ENCODE measurements around the gene EIF3I. TPM values are rescaled to one million over a fixed set of nuclear protein-coding genes. Genes with fewer than 3 reads are reported as not detected.
A peak's percentile ranks its signal among the peaks of the same experiment; 100 is the strongest.

The EIF3I gene
- total RNA-seq, 4 donors from 2014 or later, result 128 to 189 (median 169) TPM

DNA sequence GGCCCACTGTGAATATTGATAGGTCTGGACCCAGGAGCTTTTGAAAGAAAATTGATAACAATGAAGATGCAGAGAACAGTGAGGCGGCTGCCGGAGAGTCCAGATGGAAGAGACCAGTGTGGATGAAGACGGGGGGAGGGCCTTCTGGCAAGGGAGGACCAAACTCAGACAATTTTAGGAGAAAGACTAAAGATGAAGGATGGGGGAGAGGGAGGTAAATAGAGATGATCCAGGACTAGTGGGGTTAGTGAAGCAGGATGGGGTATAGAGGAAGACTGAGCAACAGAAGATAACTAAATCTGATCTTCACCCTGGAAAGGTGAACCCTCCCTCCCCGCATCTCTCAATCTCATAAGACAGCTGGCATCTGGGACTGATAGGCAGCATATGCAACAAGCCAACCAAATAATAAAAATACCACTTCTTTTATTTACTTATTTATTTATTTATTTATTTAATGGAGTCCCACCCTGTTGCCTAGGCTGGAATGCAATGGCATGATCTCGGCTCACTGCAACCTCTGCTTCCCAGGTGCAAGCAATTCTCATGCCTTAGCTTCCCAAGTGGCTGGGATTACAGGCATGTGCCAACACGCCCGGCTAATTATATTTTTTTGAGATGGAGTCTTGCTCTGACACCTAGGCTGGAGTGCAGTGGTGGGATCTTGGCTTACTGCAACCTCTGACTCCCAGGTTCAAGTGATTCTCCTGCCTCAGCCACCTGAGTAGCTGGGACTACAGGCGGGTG, 10.5 kb downstream of the EIF3I start:
- H3K4me3 ChIP-seq (ENCODE audit: low read depth, poor library complexity, severe bottlenecking), result no peak overlapping the region
- no peak for TF ChIP-seq POLR2A (IDR thresholded peaks at IDR 0.05)
- TF ChIP-seq, protein P1, sequence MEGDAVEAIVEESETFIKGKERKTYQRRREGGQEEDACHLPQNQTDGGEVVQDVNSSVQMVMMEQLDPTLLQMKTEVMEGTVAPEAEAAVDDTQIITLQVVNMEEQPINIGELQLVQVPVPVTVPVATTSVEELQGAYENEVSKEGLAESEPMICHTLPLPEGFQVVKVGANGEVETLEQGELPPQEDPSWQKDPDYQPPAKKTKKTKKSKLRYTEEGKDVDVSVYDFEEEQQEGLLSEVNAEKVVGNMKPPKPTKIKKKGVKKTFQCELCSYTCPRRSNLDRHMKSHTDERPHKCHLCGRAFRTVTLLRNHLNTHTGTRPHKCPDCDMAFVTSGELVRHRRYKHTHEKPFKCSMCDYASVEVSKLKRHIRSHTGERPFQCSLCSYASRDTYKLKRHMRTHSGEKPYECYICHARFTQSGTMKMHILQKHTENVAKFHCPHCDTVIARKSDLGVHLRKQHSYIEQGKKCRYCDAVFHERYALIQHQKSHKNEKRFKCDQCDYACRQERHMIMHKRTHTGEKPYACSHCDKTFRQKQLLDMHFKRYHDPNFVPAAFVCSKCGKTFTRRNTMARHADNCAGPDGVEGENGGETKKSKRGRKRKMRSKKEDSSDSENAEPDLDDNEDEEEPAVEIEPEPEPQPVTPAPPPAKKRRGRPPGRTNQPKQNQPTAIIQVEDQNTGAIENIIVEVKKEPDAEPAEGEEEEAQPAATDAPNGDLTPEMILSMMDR (IDR thresholded peaks at IDR 0.05), result no peak
- 79 to 80% methylated on average over 8 of the region's 8 CpGs for WGBS, 2 donors
- intact Hi-C loops (cut with DNase I; ENCODE audit: low total_unique reads), result no loop called here
- DNase-seq (ENCODE audit: low spot score in 2 of 2), result no peak

DNA sequence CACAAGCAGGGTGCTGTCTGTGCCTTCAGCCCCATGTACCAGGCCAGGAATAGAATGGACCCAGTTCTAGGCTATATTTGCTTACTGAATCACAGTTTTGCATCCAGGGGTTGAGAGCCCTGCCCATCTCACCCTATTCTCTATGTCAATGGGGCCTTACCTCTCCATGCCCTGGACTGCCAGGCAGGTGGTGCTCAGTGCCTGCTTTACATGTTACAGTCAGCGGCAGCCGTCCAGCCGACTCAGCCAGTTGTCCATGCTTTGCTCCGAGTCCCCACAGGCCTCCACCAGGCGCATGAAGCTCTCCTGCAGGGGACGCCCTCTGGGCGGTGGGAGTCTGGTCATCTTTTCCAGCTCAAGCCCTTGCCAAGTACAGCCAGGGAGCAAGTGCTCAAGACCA, 12.6 kb downstream of the EIF3I start:
- no peak overlapping the region for H3K4me3 ChIP-seq (ENCODE audit: low read depth, poor library complexity, severe bottlenecking)
- no peak for DNase-seq (ENCODE audit: low spot score in 2 of 2)
- intact Hi-C loops (cut with DNase I; ENCODE audit: low total_unique reads), result no loop called here
- 90 to 91% methylated on average over 7 of the region's 7 CpGs for WGBS, 2 donors
- no peak for TF ChIP-seq POLR2A (IDR thresholded peaks at IDR 0.05)
- TF ChIP-seq, protein P1 (IDR thresholded peaks at IDR 0.05), result no peak

DNA sequence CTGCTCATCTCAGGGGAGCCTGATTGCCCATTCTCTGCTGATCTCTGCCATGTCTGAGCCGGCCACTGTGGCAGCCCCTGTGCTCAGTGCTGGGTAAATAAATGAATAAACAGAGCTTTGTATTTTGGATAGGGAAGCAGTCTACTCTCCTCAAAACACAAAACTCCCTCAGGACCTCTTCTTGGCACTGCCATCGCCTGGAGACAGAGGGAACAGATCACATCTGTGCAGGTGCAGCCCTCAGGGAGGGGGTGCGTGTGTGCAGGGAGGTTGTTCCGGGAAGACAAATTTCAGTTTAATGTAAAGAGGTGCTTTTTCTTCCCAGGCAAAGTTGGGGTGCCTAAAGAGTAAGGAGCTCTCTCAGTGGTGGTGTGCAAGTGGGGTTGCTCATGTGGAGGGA, 17.1 kb downstream of the EIF3I start:
- WGBS, 2 donors, result 45 to 54% methylated on average over 4 of the region's 4 CpGs
- TF ChIP-seq POLR2A (IDR thresholded peaks at IDR 0.05), result no peak
- TF ChIP-seq, protein P1 (IDR thresholded peaks at IDR 0.05), result no peak
- H3K4me3 ChIP-seq (ENCODE audit: low read depth, poor library complexity, severe bottlenecking), result no peak overlapping the region
- no peak for DNase-seq (ENCODE audit: low spot score in 2 of 2)
- intact Hi-C loops (cut with DNase I; ENCODE audit: low total_unique reads), result no loop called here

DNA sequence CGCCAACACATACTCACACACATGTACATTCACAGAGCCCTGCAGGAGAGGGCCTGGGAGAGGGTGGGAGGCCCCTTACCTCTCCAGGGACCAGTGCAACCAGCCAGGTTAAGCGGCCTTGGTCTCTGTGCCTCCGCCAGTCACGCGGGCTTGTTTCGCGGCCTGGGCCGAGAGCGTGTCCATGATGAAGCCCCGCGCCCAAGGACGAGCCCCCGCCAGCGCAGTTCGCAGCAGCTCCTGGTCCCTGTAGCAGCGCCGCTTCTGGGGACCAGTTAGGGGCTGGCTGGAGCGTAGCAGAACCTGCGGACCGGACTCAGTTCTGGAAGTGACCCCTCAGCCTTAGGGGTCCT, 17.6 kb downstream of the EIF3I start:
- intact Hi-C loops (cut with DNase I; ENCODE audit: low total_unique reads), result no loop called here
- H3K4me3 ChIP-seq (ENCODE audit: low read depth, poor library complexity, severe bottlenecking), result no peak overlapping the region
- DNase-seq (ENCODE audit: low spot score in 2 of 2), result no peak
- 61 to 63% methylated on average over 9 to 20 of the region's 20 CpGs for WGBS, 2 donors
- TF ChIP-seq, protein P1 (IDR thresholded peaks at IDR 0.05), result no peak
- no peak for TF ChIP-seq POLR2A (IDR thresholded peaks at IDR 0.05)

DNA sequence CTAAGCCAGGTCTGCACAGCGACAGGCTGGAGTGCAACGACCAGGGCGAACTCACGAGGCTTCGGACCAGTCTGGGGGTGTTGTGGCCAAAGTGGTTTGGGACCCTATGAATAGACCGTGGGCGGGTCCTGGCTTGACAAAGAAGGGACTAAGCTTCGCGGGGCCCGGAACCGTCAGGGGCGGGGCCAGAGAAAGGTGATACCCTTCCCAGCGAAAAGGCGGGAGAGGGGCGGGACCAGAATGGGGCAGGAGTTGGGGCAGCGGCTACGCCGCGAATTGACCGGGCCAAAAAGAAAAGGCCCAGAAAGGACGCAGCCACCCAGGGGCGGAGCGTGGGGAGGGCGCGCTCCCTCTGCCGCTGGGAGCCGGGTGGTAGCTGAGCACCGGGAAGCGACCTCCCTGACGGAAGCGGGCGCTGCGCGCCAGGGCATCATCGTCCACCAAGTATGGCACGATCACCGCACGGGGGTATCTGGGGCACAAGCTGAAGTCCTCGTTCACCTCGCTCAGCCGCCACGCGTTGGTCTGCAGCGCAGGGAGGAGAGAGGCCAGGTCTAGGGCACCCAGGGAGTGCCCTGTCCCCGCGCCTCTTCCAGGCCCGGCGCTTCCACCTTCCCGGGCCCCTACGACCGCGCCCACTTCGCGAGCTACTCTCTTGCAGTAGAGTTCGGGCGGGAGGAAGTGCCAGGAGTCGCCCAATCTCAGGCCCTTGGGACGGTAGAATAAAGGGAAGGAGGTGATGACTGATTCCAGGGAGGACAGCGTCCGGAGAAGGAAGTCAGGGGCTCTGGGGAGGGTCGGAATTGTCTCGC, 18.1 kb downstream of the EIF3I start:
- TF ChIP-seq, protein P1 (IDR thresholded peaks at IDR 0.05), result no peak
- no peak for TF ChIP-seq POLR2A (IDR thresholded peaks at IDR 0.05)
- DNase-seq (ENCODE audit: low spot score in 2 of 2), result peak in 1 of 2 donors; percentile 95
- peak overlapping the region; percentile 36 for H3K4me3 ChIP-seq (ENCODE audit: low read depth, poor library complexity, severe bottlenecking)
- intact Hi-C loops (cut with DNase I; ENCODE audit: low total_unique reads), result no loop called here
- WGBS, 2 donors, result 4 to 6% methylated on average over 44 to 57 of the region's 62 CpGs

Measured in lower leg skin (tissue), 4 donors.